Prostate gland (tissue), 2 donors: ENCODE results near the gene ARL6IP1. TPM values are rescaled to one million over a fixed set of nuclear protein-coding genes. Genes with fewer than 3 reads are reported as not detected.
A peak's percentile ranks its signal among the peaks of the same experiment; 100 is the strongest.

ENCODE experiments used
- DNase-seq: peaks from one replicate; pipeline ENCODE4 v3.0.0-alpha.2; 2019; ENCODE audit warnings: low spot score
- H3K27ac ChIP-seq, 2 donors: fragments of 200-600 bp; sonication (generic); 2 replicates each; pipeline ENCODE4 v1.5.1; 2017 to 2019
- H3K27me3 ChIP-seq: fragments of 200-600 bp; sonication (generic); replicated peaks from 2 replicates; pipeline ENCODE4 v1.5.1; 2019; ENCODE audit not compliant: insufficient read depth
- H3K36me3 ChIP-seq, 2 donors: fragments of 200-600 bp; sonication (generic); 1 replicate in 1 of 2; 2 replicates in 1 of 2; pipeline versions ENCODE4 v1.5.1 to v1.8.1; 2017 to 2019
- H3K4me1 ChIP-seq: fragments of 200-600 bp; sonication (generic); replicated peaks from 2 replicates; pipeline ENCODE4 v1.5.1; 2019
- H3K4me3 ChIP-seq, 2 donors: fragments of 200-600 bp; sonication (generic); 2 replicates each; pipeline ENCODE4 v1.5.1; 2017 to 2019
- H3K9me3 ChIP-seq: fragments of 200-600 bp; sonication (generic); 2 replicates; pipeline ENCODE4 v1.5.1; 2017
- POLR2A ChIP-seq: fragments of 450-650 bp; IDR thresholded peaks from one replicate; pipeline ENCODE4 v1.6.1; 2016; ENCODE audit warnings: antibody characterized with exemption, mild to moderate bottlenecking
- POLR2AphosphoS5 ChIP-seq: sonication (generic); formaldehyde crosslinking; IDR thresholded peaks from one replicate; pipeline ENCODE4 v1.6.1; 2017; ENCODE audit warnings: antibody characterized with exemption
- WGBS: methylation state at CpG from one replicate; pipeline ENCODE4 v1.1.5; 2018; 5-methylcytosine and 5-hydroxymethylcytosine counted together
- intact Hi-C: fragments of 100-400 bp; cut with DNase I; formaldehyde crosslinking; loops from one replicate; pipeline ENCODE4 v1.14.2; 2022
- total RNA-seq, 2 donors: library from RNA; depleted of rRNA; stranded (reverse); fragments of >200 nt; gene quantifications; one replicate each; pipeline ENCODE4 v1.1.0, GENCODE V29; 2016
- TF ChIP-seq, protein P1 (sequence below), 4 experiments: fragments of 200-600 bp in 2 of 4; fragments of 450-650 bp in 2 of 4; sonication (generic) in 2 of 4; IDR thresholded peaks; 1 replicate in 3 of 4; 2 replicates in 1 of 4; pipeline ENCODE4 v1.5.1; 2016 to 2019; ENCODE audit warnings: antibody characterized with exemption in 4 of 4, mild to moderate bottlenecking in 2 of 4, moderate library complexity in 2 of 4

The ARL6IP1 gene
- total RNA-seq, 2 donors from 2014 or later: 226 to 298 TPM

DNA sequence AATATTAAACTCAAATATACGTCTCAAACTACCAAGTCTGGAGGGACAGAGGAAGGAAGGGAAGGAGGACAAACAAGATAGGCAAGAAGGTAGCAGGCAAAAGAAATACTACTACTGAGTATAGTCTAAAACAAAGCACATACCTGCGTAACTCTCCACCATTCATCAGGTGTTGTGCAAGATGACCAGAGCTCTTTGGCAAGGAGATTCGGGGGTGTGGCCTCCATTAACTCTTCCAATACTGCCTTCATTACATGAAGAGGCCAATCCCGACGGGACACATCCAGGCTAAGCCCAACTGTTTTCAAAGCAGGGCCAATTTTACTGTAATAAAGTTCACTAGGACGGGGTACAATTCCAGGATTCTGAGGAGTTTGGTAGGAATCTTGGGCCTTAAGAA, 38.2 kb upstream of the ARL6IP1 start:
- Histone ChIP-seq H3K27ac (peak overlapping the region in 1 of 2 donors; percentile 13), H3K4me3 (no peak overlapping the region), H3K36me3 (peaks cover 13 to 21% of the 10 kb centered on the region in 2 donors), H3K4me1 (no peaks in the 10 kb centered on the region), H3K9me3 (no peaks in the 10 kb centered on the region), H3K27me3 (no peaks in the 10 kb centered on the region)
- peak; percentile 27 for DNase-seq
- TF ChIP-seq POLR2AphosphoS5 (peak; percentile 4), POLR2A (no peak)
- 53% methylated on average over 6 of the region's 6 CpGs for WGBS
- intact Hi-C loops: no loop called here

DNA sequence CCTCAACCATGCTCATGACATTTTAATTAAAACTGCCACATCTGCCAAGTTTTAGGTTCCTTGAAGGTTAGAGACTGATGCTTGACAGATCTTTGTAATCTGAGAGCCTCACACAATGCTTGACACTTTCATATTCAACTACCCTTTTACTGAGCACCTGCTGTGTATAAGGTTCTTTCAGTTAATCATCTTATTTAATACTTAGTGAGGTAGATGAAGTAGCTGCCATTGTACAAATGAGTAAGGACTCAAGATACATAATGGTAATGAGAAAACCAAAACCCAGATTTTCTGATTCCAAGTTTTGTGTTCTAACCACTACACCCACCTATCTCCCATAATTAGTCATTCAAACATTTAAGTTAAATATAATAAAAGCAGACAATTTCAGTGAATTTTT, 35.4 kb upstream of the ARL6IP1 start:
- intact Hi-C loops: no loop called here
- H3K36me3 ChIP-seq: peaks cover 13 to 26% of the 10 kb centered on the region in 2 donors
- H3K27me3 ChIP-seq: no peaks in the 10 kb centered on the region
- H3K27ac ChIP-seq: no peak overlapping the region
- H3K9me3 ChIP-seq: no peaks in the 10 kb centered on the region
- DNase-seq: no peak
- TF ChIP-seq POLR2A (no peak), POLR2AphosphoS5 (no peak)
- TF ChIP-seq, protein P1, sequence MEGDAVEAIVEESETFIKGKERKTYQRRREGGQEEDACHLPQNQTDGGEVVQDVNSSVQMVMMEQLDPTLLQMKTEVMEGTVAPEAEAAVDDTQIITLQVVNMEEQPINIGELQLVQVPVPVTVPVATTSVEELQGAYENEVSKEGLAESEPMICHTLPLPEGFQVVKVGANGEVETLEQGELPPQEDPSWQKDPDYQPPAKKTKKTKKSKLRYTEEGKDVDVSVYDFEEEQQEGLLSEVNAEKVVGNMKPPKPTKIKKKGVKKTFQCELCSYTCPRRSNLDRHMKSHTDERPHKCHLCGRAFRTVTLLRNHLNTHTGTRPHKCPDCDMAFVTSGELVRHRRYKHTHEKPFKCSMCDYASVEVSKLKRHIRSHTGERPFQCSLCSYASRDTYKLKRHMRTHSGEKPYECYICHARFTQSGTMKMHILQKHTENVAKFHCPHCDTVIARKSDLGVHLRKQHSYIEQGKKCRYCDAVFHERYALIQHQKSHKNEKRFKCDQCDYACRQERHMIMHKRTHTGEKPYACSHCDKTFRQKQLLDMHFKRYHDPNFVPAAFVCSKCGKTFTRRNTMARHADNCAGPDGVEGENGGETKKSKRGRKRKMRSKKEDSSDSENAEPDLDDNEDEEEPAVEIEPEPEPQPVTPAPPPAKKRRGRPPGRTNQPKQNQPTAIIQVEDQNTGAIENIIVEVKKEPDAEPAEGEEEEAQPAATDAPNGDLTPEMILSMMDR (IDR thresholded peaks at IDR 0.05): no peak
- no peak overlapping the region for H3K4me3 ChIP-seq
- no peaks in the 10 kb centered on the region for H3K4me1 ChIP-seq

DNA sequence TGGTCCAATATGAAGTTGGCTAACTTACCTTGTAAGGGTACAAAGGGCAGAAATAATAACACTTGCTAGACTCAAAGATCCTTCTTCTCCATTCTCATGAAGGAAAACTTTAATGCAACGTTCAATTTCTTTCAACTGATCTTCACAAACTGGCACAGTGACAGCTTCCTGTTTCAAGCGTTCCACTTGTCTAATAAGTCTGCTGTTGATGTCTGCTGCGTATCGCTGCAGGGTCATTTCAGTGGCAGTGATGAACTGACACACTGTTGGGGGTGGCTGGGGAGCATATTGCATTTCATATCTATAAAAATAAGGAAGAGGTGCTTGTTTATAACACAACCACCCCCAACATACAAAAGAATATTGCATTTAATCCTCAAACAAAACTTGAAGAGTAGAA, 33.5 kb upstream of the ARL6IP1 start:
- 86% methylated on average over 4 of the region's 4 CpGs for WGBS
- H3K27me3 ChIP-seq: no peaks in the 10 kb centered on the region
- no peak overlapping the region for H3K27ac ChIP-seq
- H3K4me1 ChIP-seq: no peaks in the 10 kb centered on the region
- intact Hi-C loops: no loop called here
- H3K36me3 ChIP-seq: peaks cover 13 to 26% of the 10 kb centered on the region in 2 donors
- no peak overlapping the region for H3K4me3 ChIP-seq
- DNase-seq: no peak
- H3K9me3 ChIP-seq: no peaks in the 10 kb centered on the region
- TF ChIP-seq, protein P1 (IDR thresholded peaks at IDR 0.05): no peak
- TF ChIP-seq POLR2A (no peak), POLR2AphosphoS5 (no peak)

DNA sequence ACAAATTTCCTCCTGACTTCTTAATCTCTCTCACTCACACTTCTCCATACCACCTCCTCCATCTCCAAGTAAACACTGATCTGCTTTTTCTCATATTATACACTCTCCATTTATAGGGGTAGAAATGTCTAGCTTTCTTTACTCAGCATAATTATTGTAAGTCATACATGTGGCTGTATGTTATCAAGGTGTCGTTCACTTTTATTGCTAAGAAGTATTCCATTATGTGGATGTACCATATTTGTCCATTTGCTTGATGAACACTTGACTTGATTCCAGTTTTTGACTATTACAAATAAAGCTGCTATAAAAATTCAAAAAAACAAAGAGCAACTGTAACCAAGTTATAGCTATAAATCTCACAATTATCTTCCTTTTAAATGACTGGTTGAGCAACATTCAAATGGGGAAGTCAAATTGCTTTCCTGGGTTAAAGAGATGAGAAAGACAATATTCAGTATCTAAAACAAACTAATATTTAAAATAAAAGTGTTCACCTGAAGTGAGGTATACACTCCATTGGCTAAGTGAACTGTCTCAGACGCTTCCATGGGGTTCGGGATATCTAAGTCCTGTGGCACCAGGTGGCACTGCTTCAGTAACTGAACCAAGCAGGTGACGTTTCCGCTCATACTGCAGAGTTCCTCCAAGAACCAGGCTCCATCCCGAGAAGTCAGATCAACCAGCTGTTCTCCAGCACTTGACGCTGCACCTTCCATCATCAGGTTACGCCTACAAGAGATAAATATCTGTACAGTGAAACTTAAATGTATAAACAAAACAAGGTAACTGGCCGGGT, 32.6 kb upstream of the ARL6IP1 start:
- TF ChIP-seq, protein P1 (IDR thresholded peaks at IDR 0.05): no peak
- TF ChIP-seq POLR2A: no peak
- TF ChIP-seq POLR2AphosphoS5: no peak
- WGBS: 84% methylated on average over 9 of the region's 9 CpGs
- Histone ChIP-seq H3K9me3 (no peaks in the 10 kb centered on the region), H3K4me1 (no peaks in the 10 kb centered on the region), H3K27me3 (no peaks in the 10 kb centered on the region), H3K36me3 (peaks cover 13 to 26% of the 10 kb centered on the region in 2 donors), H3K27ac (no peak overlapping the region), H3K4me3 (no peak overlapping the region)
- DNase-seq: no peak
- intact Hi-C loops: no loop called here

DNA sequence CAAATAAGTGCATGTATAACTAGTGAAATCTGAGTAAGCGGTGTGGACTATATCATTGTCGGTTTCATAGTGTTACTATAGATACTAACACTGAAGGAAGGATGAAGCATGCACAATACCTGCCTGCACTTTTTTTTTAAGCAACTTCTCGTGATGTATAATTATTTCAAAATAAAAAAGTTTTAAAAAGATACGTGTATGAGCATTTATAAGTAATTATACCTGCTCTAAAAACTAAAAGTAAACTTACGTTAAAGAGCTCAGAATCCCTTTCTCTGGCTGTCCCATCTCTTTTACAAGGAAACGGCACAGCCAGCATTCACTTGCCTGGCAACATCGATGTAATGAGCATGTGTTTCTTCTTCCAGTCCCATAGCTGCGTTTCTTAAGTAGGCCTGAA, 31.3 kb upstream of the ARL6IP1 start:
- Histone ChIP-seq H3K27ac (no peak overlapping the region), H3K4me3 (no peak overlapping the region), H3K9me3 (no peaks in the 10 kb centered on the region), H3K4me1 (no peaks in the 10 kb centered on the region), H3K36me3 (peaks cover 13 to 20% of the 10 kb centered on the region in 2 donors), H3K27me3 (no peaks in the 10 kb centered on the region)
- DNase-seq: no peak
- 86% methylated on average over 8 of the region's 8 CpGs for WGBS
- TF ChIP-seq, protein P1 (IDR thresholded peaks at IDR 0.05): no peak
- no peak for TF ChIP-seq POLR2A
- no peak for TF ChIP-seq POLR2AphosphoS5
- intact Hi-C loops: no loop called here
